Neural cell (in vitro differentiated cells): ENCODE measurements around the gene PDE7B. TPM values are rescaled to one million over a fixed set of nuclear protein-coding genes. Genes with fewer than 3 reads are reported as not detected.

ENCODE experiments used
- H2AFZ ChIP-seq: fragments of 200-600, 300-800 bp; sonication (generic), shearing (Covaris generic); 2 replicates; pipeline ENCODE4 v1.6.0; 2014; ENCODE audit warnings: low read depth, mild to moderate bottlenecking, antibody characterized with exemption, low read length, moderate library complexity
- H3F3A ChIP-seq: fragments of 200-600 bp; shearing (Covaris generic); 2 replicates; pipeline ENCODE4 v1.6.1; 2016; ENCODE audit warnings: mild to moderate bottlenecking, moderate library complexity, mixed read lengths, antibody characterized with exemption, low read length; ENCODE audit not compliant: insufficient read depth, poor library complexity, severe bottlenecking
- H3K27ac ChIP-seq: fragments of 200-600, 300-800 bp; sonication (generic), shearing (Covaris generic); 2 replicates; pipeline ENCODE4 v1.5.1; 2014; ENCODE audit warnings: mild to moderate bottlenecking, low read length, moderate library complexity
- H3K27me3 ChIP-seq: fragments of 300-800, 200-600 bp; sonication (generic), shearing (Covaris generic); 2 replicates; pipeline ENCODE4 v1.6.0; 2014; ENCODE audit warnings: mild to moderate bottlenecking, low read depth, low read length, moderate library complexity; ENCODE audit not compliant: insufficient read depth
- H3K36me3 ChIP-seq: fragments of 300-800, 200-600 bp; sonication (generic), shearing (Covaris generic); 2 replicates; pipeline ENCODE4 v1.5.1; 2014; ENCODE audit warnings: mild to moderate bottlenecking, antibody characterized with exemption, low read length, moderate library complexity; ENCODE audit not compliant: insufficient read depth
- H3K4me2 ChIP-seq: fragments of 300-800, 200-600 bp; sonication (generic), shearing (Covaris generic); 2 replicates; pipeline ENCODE4 v1.6.0; 2014; ENCODE audit warnings: mild to moderate bottlenecking, low read length
- H3K4me3 ChIP-seq: fragments of 300-800, 200-600 bp; sonication (generic), shearing (Covaris generic); 2 replicates; pipeline ENCODE4 v1.5.1; 2014; ENCODE audit warnings: mild to moderate bottlenecking, low read length, moderate library complexity
- H3K79me2 ChIP-seq: fragments of 200-600 bp; shearing (Covaris generic); replicated peaks from 2 replicates; pipeline ENCODE4 v1.6.0; 2014; ENCODE audit warnings: mild to moderate bottlenecking, low read length, moderate library complexity; ENCODE audit not compliant: insufficient read depth
- H3K9ac ChIP-seq: fragments of 300-800, 200-600 bp; sonication (generic), shearing (Covaris generic); 2 replicates; pipeline ENCODE4 v1.6.1; 2016; ENCODE audit warnings: mild to moderate bottlenecking, low read length, mixed read lengths
- H3K9me2 ChIP-seq: fragments of 200-600 bp; shearing (Covaris generic); 2 replicates; pipeline ENCODE4 v1.6.1; 2016; ENCODE audit warnings: mild to moderate bottlenecking, low read length, mixed read lengths; ENCODE audit not compliant: insufficient read depth
- H3K9me3 ChIP-seq: fragments of 200-600, 300-800 bp; sonication (generic), shearing (Covaris generic); 2 replicates; pipeline ENCODE4 v1.6.1; 2016; ENCODE audit warnings: mild to moderate bottlenecking, mixed run types, low read length, moderate library complexity, mixed read lengths
- H4K20me1 ChIP-seq: fragments of 200-600 bp; shearing (Covaris generic); 2 replicates; pipeline ENCODE4 v1.6.1; 2016; ENCODE audit warnings: mild to moderate bottlenecking, mixed run types; ENCODE audit not compliant: insufficient read depth
- EP300 ChIP-seq: fragments of 450-650 bp; conservative IDR thresholded peaks from 2 replicates; pipeline ENCODE4 v1.6.1; 2014; ENCODE audit warnings: antibody characterized with exemption, mild to moderate bottlenecking, moderate library complexity; ENCODE audit not compliant: poor library complexity, severe bottlenecking
- EZH2 ChIP-seq: fragments of 200-600, 300-800 bp; shearing (Covaris generic), sonication (generic); IDR thresholded peaks from 2 replicates; pipeline ENCODE4 v1.6.1; 2014; ENCODE audit warnings: antibody characterized with exemption, low read length, borderline replicate concordance, mild to moderate bottlenecking; ENCODE audit not compliant: insufficient read depth, poor library complexity, severe bottlenecking
- MXI1 ChIP-seq: fragments of 450-650 bp; conservative IDR thresholded peaks from 2 replicates; pipeline ENCODE4 v1.6.1; 2014; ENCODE audit warnings: antibody characterized with exemption, mild to moderate bottlenecking; ENCODE audit not compliant: poor library complexity, severe bottlenecking
- POLR2AphosphoS5 ChIP-seq: IDR thresholded peaks from 2 replicates; pipeline ENCODE4 v1.6.1; 2012
- RAD21 ChIP-seq: fragments of 450-650 bp; conservative IDR thresholded peaks from 2 replicates; pipeline ENCODE4 v1.6.1; 2014; ENCODE audit warnings: antibody characterized with exemption, mild to moderate bottlenecking, moderate library complexity
- SMC3 ChIP-seq: fragments of 450-650 bp; conservative IDR thresholded peaks from 2 replicates; pipeline ENCODE4 v1.6.1; 2014; ENCODE audit warnings: antibody characterized with exemption, mild to moderate bottlenecking, moderate library complexity; ENCODE audit not compliant: poor library complexity
- TAF1 ChIP-seq: IDR thresholded peaks from 2 replicates; pipeline ENCODE4 v1.6.1; 2012; ENCODE audit warnings: low read depth
- polyA plus RNA-seq: library from polyadenylated mRNA; depleted of rRNA; stranded (reverse); fragments of >200 nt; gene quantifications from 2 replicates; pipeline ENCODE4 v1.2.3, GENCODE V29; 2014
- TF ChIP-seq, protein P1 (sequence below): IDR thresholded peaks from 2 replicates; pipeline ENCODE4 v1.6.1; 2012; ENCODE audit warnings: borderline replicate concordance
- TF ChIP-seq, protein P2 (sequence below): fragments of 450-650 bp; IDR thresholded peaks from 2 replicates; pipeline ENCODE4 v1.5.1; 2014; ENCODE audit warnings: antibody characterized with exemption, mild to moderate bottlenecking, moderate library complexity; ENCODE audit not compliant: poor library complexity, severe bottlenecking

The PDE7B gene
- polyA plus RNA-seq, 1 donor from 2014 or later: 5.9 TPM

DNA sequence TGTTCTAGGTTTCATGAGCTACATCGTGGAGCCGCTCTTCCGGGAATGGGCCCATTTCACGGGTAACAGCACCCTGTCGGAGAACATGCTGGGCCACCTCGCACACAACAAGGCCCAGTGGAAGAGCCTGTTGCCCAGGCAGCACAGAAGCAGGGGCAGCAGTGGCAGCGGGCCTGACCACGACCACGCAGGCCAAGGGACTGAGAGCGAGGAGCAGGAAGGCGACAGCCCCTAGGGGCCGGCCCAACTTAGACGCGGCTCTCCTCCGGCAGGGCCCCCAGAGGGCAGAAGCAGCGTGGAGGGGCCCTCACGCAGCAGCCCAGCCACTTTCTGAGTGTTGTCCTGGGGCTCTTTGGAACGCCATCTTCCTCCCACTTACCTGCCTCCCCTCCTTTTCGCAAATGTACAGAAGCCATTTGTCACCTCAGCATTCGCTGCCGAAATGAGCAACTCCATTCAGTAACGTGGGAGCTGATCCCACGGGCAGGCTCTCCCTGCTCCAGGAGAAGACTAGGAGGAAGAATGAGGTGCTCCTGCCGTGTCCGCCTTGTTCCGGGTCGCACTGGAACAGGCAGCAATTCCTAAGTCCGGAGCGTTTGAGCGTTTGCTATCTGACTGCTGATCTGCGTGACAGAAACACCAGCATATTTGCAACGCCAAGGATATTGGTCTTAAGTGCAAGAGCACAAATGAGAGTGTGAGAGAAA is 340.3 kb downstream of the PDE7B start:
- no peaks in the 10 kb centered on the region for H3K36me3 ChIP-seq
- no peaks in the 10 kb centered on the region for H3K27me3 ChIP-seq
- peaks cover 7% of the 10 kb centered on the region for H3F3A ChIP-seq
- H2AFZ ChIP-seq: no peak overlapping the region
- H4K20me1 ChIP-seq: no peaks in the 10 kb centered on the region
- no peaks in the 10 kb centered on the region for H3K79me2 ChIP-seq
- no peak overlapping the region for H3K4me3 ChIP-seq
- no peaks in the 10 kb centered on the region for H3K9me3 ChIP-seq
- no peak overlapping the region for H3K9ac ChIP-seq
- no peak overlapping the region for H3K4me2 ChIP-seq
- TF ChIP-seq POLR2AphosphoS5: no peak
- no peak for TF ChIP-seq MXI1
- no peak for TF ChIP-seq RAD21
- TF ChIP-seq, protein P1, sequence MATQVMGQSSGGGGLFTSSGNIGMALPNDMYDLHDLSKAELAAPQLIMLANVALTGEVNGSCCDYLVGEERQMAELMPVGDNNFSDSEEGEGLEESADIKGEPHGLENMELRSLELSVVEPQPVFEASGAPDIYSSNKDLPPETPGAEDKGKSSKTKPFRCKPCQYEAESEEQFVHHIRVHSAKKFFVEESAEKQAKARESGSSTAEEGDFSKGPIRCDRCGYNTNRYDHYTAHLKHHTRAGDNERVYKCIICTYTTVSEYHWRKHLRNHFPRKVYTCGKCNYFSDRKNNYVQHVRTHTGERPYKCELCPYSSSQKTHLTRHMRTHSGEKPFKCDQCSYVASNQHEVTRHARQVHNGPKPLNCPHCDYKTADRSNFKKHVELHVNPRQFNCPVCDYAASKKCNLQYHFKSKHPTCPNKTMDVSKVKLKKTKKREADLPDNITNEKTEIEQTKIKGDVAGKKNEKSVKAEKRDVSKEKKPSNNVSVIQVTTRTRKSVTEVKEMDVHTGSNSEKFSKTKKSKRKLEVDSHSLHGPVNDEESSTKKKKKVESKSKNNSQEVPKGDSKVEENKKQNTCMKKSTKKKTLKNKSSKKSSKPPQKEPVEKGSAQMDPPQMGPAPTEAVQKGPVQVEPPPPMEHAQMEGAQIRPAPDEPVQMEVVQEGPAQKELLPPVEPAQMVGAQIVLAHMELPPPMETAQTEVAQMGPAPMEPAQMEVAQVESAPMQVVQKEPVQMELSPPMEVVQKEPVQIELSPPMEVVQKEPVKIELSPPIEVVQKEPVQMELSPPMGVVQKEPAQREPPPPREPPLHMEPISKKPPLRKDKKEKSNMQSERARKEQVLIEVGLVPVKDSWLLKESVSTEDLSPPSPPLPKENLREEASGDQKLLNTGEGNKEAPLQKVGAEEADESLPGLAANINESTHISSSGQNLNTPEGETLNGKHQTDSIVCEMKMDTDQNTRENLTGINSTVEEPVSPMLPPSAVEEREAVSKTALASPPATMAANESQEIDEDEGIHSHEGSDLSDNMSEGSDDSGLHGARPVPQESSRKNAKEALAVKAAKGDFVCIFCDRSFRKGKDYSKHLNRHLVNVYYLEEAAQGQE: no peak
- no peak for TF ChIP-seq SMC3
- no peak for TF ChIP-seq TAF1
- no peak for TF ChIP-seq EP300
- TF ChIP-seq, protein P2, sequence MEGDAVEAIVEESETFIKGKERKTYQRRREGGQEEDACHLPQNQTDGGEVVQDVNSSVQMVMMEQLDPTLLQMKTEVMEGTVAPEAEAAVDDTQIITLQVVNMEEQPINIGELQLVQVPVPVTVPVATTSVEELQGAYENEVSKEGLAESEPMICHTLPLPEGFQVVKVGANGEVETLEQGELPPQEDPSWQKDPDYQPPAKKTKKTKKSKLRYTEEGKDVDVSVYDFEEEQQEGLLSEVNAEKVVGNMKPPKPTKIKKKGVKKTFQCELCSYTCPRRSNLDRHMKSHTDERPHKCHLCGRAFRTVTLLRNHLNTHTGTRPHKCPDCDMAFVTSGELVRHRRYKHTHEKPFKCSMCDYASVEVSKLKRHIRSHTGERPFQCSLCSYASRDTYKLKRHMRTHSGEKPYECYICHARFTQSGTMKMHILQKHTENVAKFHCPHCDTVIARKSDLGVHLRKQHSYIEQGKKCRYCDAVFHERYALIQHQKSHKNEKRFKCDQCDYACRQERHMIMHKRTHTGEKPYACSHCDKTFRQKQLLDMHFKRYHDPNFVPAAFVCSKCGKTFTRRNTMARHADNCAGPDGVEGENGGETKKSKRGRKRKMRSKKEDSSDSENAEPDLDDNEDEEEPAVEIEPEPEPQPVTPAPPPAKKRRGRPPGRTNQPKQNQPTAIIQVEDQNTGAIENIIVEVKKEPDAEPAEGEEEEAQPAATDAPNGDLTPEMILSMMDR: no peak
- TF ChIP-seq EZH2: no peak
- H3K27ac ChIP-seq: no peak overlapping the region
- H3K9me2 ChIP-seq: no peaks in the 10 kb centered on the region

DNA sequence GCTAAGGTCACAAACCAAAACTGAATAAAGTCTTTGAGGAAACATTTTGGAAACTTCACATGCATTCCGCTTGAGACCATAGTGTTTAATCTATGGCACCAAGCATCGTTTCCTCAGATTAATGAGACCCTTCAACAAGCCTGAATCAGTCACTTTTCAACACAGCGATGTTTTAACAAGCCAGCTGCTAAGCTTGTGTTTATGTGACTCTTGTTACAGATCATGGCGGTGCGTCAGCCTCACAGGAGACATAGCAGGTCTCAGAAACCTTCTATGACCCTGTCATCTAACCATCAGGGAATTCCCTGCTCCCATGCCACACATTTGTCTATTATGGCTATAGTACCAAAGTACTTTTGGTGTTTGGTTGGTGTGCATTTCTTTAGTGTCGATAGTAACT is 341.4 kb downstream of the PDE7B start:
- H3K27ac ChIP-seq: no peak overlapping the region
- H3K9me3 ChIP-seq: no peaks in the 10 kb centered on the region
- TF ChIP-seq POLR2AphosphoS5 (peak; percentile 37), SMC3 (no peak)
- H3K9me2 ChIP-seq: no peaks in the 10 kb centered on the region
- no peaks in the 10 kb centered on the region for H3K27me3 ChIP-seq
- peaks cover 7% of the 10 kb centered on the region for H3F3A ChIP-seq
- no peak overlapping the region for H3K4me3 ChIP-seq
- no peaks in the 10 kb centered on the region for H3K79me2 ChIP-seq
- no peak overlapping the region for H3K4me2 ChIP-seq
- no peaks in the 10 kb centered on the region for H3K36me3 ChIP-seq
- no peak overlapping the region for H2AFZ ChIP-seq
- H3K9ac ChIP-seq: no peak overlapping the region
- no peaks in the 10 kb centered on the region for H4K20me1 ChIP-seq
